ENCODE data around the gene NDRG3. TPM values are rescaled to one million over a fixed set of nuclear protein-coding genes. Genes with fewer than 3 reads are reported as not detected.

NDRG3 gene
- polyA plus RNA-seq, 2 of the 4 experiments (the other 2 are of a cell fraction): 30.6 to 34.4 TPM

DNA sequence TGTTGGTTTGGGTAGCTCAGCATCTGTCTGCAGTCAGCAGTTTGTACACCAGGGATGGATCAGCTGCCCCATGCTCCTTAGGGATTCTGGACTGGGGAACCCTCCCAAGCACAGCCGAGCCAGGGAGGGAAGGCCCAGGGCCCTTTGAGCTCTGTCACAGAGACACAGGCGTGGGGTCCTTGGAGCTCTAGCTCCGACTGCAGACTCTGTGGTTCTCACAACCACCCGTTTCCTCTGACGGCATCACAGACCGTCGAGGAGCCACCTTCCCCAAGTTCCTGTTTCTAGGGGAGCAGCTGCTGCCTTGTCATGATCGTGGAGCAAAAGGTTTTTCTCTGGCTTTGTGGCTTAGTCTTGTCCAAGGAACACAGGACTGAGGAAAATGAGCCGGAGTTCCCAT lies 99.9 kb downstream of the NDRG3 start, which contains the start of gene SLA2:
TSS of gene SLA2 (minus strand) at position 199 of the 400 bp plus-strand sequence. CDS start 4,861 bp downstream, outside the sequence.
- Histone ChIP-seq H3K4me1 (peaks cover 21% of the 10 kb centered on the region), H3K4me3 (no peak within 1 kb of the TSS), H3K27ac (0 out of 6 replicates have a peak within 1 kb of the TSS, but pooled peaks of 1 of the 2 experiments have one; percentile 14), H3K4me2 (no peak within 1 kb of the TSS), H3K9me3 (no peaks in the 10 kb centered on the region)
- ChIA-PET CTCF (interaction anchor here (0.9 to 1.0 kb wide), 2 partner anchors 25 to 33 kb away, joined by 3 read pairs; no protein-coding TSS in a partner anchor), POLR2A (no interaction called here)
- no peak for DNase-seq (ENCODE audit: low read depth in 1 of 2, low spot score in 1 of 2)
- TF ChIP-seq, protein P1, sequence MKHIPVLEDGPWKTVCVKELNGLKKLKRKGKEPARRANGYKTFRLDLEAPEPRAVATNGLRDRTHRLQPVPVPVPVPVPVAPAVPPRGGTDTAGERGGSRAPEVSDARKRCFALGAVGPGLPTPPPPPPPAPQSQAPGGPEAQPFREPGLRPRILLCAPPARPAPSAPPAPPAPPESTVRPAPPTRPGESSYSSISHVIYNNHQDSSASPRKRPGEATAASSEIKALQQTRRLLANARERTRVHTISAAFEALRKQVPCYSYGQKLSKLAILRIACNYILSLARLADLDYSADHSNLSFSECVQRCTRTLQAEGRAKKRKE (CRISPR knock-in tag; IDR thresholded peaks at IDR 0.05; ENCODE audit: low read depth): no peak
- TF ChIP-seq RAD21 (conservative IDR thresholded peaks at IDR 0.05 in 1 of 2, IDR thresholded peaks at IDR 0.05 in 1 of 2): no peak
- TF ChIP-seq ZNF302 (CRISPR knock-in tag; IDR thresholded peaks at IDR 0.05): no peak
- TF ChIP-seq KDM1A (IDR thresholded peaks at IDR 0.05; ENCODE audit: low read depth): no peak
- TF ChIP-seq, protein P2, sequence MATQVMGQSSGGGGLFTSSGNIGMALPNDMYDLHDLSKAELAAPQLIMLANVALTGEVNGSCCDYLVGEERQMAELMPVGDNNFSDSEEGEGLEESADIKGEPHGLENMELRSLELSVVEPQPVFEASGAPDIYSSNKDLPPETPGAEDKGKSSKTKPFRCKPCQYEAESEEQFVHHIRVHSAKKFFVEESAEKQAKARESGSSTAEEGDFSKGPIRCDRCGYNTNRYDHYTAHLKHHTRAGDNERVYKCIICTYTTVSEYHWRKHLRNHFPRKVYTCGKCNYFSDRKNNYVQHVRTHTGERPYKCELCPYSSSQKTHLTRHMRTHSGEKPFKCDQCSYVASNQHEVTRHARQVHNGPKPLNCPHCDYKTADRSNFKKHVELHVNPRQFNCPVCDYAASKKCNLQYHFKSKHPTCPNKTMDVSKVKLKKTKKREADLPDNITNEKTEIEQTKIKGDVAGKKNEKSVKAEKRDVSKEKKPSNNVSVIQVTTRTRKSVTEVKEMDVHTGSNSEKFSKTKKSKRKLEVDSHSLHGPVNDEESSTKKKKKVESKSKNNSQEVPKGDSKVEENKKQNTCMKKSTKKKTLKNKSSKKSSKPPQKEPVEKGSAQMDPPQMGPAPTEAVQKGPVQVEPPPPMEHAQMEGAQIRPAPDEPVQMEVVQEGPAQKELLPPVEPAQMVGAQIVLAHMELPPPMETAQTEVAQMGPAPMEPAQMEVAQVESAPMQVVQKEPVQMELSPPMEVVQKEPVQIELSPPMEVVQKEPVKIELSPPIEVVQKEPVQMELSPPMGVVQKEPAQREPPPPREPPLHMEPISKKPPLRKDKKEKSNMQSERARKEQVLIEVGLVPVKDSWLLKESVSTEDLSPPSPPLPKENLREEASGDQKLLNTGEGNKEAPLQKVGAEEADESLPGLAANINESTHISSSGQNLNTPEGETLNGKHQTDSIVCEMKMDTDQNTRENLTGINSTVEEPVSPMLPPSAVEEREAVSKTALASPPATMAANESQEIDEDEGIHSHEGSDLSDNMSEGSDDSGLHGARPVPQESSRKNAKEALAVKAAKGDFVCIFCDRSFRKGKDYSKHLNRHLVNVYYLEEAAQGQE (IDR thresholded peaks at IDR 0.05): no peak
- TF ChIP-seq, protein P3, sequence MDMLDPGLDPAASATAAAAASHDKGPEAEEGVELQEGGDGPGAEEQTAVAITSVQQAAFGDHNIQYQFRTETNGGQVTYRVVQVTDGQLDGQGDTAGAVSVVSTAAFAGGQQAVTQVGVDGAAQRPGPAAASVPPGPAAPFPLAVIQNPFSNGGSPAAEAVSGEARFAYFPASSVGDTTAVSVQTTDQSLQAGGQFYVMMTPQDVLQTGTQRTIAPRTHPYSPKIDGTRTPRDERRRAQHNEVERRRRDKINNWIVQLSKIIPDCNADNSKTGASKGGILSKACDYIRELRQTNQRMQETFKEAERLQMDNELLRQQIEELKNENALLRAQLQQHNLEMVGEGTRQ (IDR thresholded peaks at IDR 0.05): no peak
- TF ChIP-seq GATA3 (IDR thresholded peaks at IDR 0.05; ENCODE audit: borderline replicate concordance): no peak
- TF ChIP-seq CBX8 (IDR thresholded peaks at IDR 0.05): no peak
- no peak for TF ChIP-seq POLR2AphosphoS2 (conservative IDR thresholded peaks at IDR 0.05; ENCODE audit: low read length)
- no peak for TF ChIP-seq CBX2 (IDR thresholded peaks at IDR 0.05; ENCODE audit: borderline replicate concordance, low read depth)
- no peak for TF ChIP-seq CHD2 (IDR thresholded peaks at IDR 0.05; ENCODE audit: low read length, partially characterized antibody)
- no peak for TF ChIP-seq BHLHE40 (IDR thresholded peaks at IDR 0.05; ENCODE audit: low read depth, low read length)
- ATAC-seq: 0 out of 6 replicates have a peak, but pooled peaks of 1 of the 2 experiments have one; percentile 10
- no peak for FAIRE-seq
- 86% methylated on average over 9 of the region's 9 CpGs for WGBS (ENCODE audit: missing lambda C conversion rate)

DNA sequence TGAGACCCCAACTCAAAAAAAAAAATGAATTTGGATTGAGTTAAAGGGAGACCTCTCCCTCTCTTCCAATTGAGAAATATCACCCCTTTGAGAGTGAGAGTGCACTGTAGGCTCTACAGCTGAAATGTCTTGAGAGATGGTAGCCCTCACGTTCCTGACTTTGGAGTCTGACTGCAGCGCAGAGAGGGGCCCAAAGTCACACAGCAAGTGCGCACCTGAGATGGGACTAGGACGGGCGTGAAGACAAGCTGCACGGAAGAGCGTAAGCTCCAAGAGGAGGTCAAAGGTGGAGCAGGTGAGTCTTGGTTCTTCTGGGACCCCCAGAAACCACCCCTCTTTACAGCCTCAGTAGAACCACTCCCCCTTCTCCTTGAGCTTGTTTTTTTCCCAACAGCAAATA lies 100.5 kb downstream of the NDRG3 start:
- H3K4me3 ChIP-seq: no peak overlapping the region
- WGBS (ENCODE audit: missing lambda C conversion rate): over 99% methylated on average over 7 of the region's 7 CpGs
- no peak overlapping the region for H3K27ac ChIP-seq
- FAIRE-seq (no peak), ATAC-seq (no peak), DNase-seq (ENCODE audit: low read depth in 1 of 2, low spot score in 1 of 2) (no peak)
- H3K9me3 ChIP-seq: no peaks in the 10 kb centered on the region
- ChIA-PET POLR2A (no interaction called here), CTCF (interaction anchor here (0.9 to 1.4 kb wide), 3 partner anchors 25 to 128 kb away, joined by 3 to 4 read pairs (median 3); partner anchors contain the start of gene DSN1)
- no peak for TF ChIP-seq FOXS1 (CRISPR knock-in tag; IDR thresholded peaks at IDR 0.05)
- no peak for TF ChIP-seq MAZ (IDR thresholded peaks at IDR 0.05; ENCODE audit: borderline replicate concordance, low read depth, low read length)
- no peak for TF ChIP-seq CBX8 (IDR thresholded peaks at IDR 0.05)
- no peak for TF ChIP-seq ZNF302 (CRISPR knock-in tag; IDR thresholded peaks at IDR 0.05)
- TF ChIP-seq PHF8 (IDR thresholded peaks at IDR 0.05; ENCODE audit: borderline replicate concordance, low read depth): no peak
- no peak for TF ChIP-seq EHF (CRISPR knock-in tag; IDR thresholded peaks at IDR 0.05)
- TF ChIP-seq, protein P4, sequence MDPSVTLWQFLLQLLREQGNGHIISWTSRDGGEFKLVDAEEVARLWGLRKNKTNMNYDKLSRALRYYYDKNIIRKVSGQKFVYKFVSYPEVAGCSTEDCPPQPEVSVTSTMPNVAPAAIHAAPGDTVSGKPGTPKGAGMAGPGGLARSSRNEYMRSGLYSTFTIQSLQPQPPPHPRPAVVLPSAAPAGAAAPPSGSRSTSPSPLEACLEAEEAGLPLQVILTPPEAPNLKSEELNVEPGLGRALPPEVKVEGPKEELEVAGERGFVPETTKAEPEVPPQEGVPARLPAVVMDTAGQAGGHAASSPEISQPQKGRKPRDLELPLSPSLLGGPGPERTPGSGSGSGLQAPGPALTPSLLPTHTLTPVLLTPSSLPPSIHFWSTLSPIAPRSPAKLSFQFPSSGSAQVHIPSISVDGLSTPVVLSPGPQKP (IDR thresholded peaks at IDR 0.05; ENCODE audit: low read depth, low read length): no peak
- no peak for TF ChIP-seq HOXA7 (CRISPR knock-in tag; IDR thresholded peaks at IDR 0.05)
- TF ChIP-seq MYC (IDR thresholded peaks at IDR 0.05; ENCODE audit: borderline replicate concordance, low read length): no peak
- no peak for TF ChIP-seq JUNB (IDR thresholded peaks at IDR 0.05)
- TF ChIP-seq BHLHE40 (IDR thresholded peaks at IDR 0.05; ENCODE audit: low read depth, low read length): no peak
- no peak for TF ChIP-seq RFX5 (IDR thresholded peaks at IDR 0.05)
- no peak for TF ChIP-seq CBX2 (IDR thresholded peaks at IDR 0.05; ENCODE audit: borderline replicate concordance, low read depth)
- TF ChIP-seq SREBF2 (IDR thresholded peaks at IDR 0.05): no peak
- no peak for TF ChIP-seq TP53 (CRISPR knock-in tag; IDR thresholded peaks at IDR 0.05)
- TF ChIP-seq, protein P5, sequence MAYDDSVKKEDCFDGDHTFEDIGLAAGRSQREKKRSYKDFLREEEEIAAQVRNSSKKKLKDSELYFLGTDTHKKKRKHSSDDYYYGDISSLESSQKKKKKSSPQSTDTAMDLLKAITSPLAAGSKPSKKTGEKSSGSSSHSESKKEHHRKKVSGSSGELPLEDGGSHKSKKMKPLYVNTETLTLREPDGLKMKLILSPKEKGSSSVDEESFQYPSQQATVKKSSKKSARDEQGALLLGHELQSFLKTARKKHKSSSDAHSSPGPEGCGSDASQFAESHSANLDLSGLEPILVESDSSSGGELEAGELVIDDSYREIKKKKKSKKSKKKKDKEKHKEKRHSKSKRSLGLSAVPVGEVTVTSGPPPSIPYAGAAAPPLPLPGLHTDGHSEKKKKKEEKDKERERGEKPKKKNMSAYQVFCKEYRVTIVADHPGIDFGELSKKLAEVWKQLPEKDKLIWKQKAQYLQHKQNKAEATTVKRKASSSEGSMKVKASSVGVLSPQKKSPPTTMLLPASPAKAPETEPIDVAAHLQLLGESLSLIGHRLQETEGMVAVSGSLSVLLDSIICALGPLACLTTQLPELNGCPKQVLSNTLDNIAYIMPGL (CRISPR knock-in tag; IDR thresholded peaks at IDR 0.05; ENCODE audit: borderline replicate concordance): no peak
- peaks cover 21% of the 10 kb centered on the region for H3K4me1 ChIP-seq
- no peak overlapping the region for H3K4me2 ChIP-seq

Data from A549 (cell line).